CD4-positive, alpha-beta T cell (primary cell): ENCODE measurements around the gene ZNF765. TPM values are rescaled to one million over a fixed set of nuclear protein-coding genes. Genes with fewer than 3 reads are reported as not detected.

ENCODE experiments used
- ATAC-seq: fragments of 200-7000 bp; cut with Tn5 transposase; one replicate; pipeline ENCODE4 v1.10.0; 2022; ENCODE audit warnings: mild to moderate bottlenecking; ENCODE audit not compliant: poor library complexity
- CTCF ChIA-PET: fragments of 350-600 bp; sonication (Branson Sonifier 250); formaldehyde crosslinking; loops from one replicate; lab custom pipeline; 2021; ENCODE audit warnings: antibody characterized with exemption, inconsistent platforms; lab: Charles Lee
- POLR2A ChIA-PET: fragments of 350-600 bp; sonication (Branson Sonifier 250); formaldehyde crosslinking; loops from one replicate; lab custom pipeline; 2021; ENCODE audit warnings: antibody characterized with exemption, inconsistent platforms; lab: Charles Lee
- DNase-seq, 14 experiments: peaks; one replicate each; pipeline ENCODE4 v3.0.0-alpha.2; 2013 to 2020; ENCODE audit warnings: mixed read lengths in 2 of 14
- H3K27ac ChIP-seq, 2 donors: one replicate each; pipeline versions ENCODE4 v1.5.1 to v1.7.0; 2013; ENCODE audit warnings: low read length in 2 of 2, low read depth in 1 of 2, mild to moderate bottlenecking in 1 of 2
- H3K27me3 ChIP-seq, 2 experiments: 1 replicate in 1 of 2; 2 replicates in 1 of 2; pipeline versions ENCODE4 v1.6.1 to v1.7.0; 2013; ENCODE audit warnings: low read length in 2 of 2, control low read depth in 1 of 2, mild to moderate bottlenecking in 1 of 2, moderate library complexity in 1 of 2; ENCODE audit not compliant: insufficient read depth in 2 of 2, control insufficient read depth in 1 of 2
- H3K36me3 ChIP-seq: one replicate; pipeline ENCODE4 v1.6.1; 2013; ENCODE audit warnings: low read length, control low read depth; ENCODE audit not compliant: insufficient read depth
- H3K4me1 ChIP-seq: one replicate; pipeline ENCODE4 v1.6.1; 2013; ENCODE audit warnings: low read length, control low read depth; ENCODE audit not compliant: insufficient read depth
- H3K4me3 ChIP-seq: one replicate; pipeline ENCODE4 v1.5.1; 2013; ENCODE audit warnings: mild to moderate bottlenecking, low read length, moderate library complexity
- H3K9me3 ChIP-seq, 2 experiments: 1 replicate in 1 of 2; 2 replicates in 1 of 2; pipeline versions ENCODE4 v1.6.1 to v1.7.0; 2013; ENCODE audit warnings: low read length in 2 of 2, mild to moderate bottlenecking in 2 of 2, control low read depth in 1 of 2, moderate library complexity in 1 of 2; ENCODE audit not compliant: control insufficient read depth in 1 of 2, insufficient read depth in 1 of 2
- H3K27ac Mint-ChIP-seq: one replicate; pipeline ENCODE4 v1.8.0; 2020; ENCODE audit warnings: mixed read lengths
- H3K27me3 Mint-ChIP-seq: one replicate; pipeline ENCODE4 v1.8.0; 2021; ENCODE audit warnings: mixed read lengths
- H3K36me3 Mint-ChIP-seq: one replicate; pipeline ENCODE4 v1.8.0; 2021; ENCODE audit warnings: low read depth, mixed read lengths
- H3K4me1 Mint-ChIP-seq: one replicate; pipeline ENCODE4 v1.8.0; 2021; ENCODE audit warnings: low read depth, mixed read lengths
- H3K4me3 Mint-ChIP-seq: one replicate; pipeline ENCODE4 v1.8.0; 2020; ENCODE audit warnings: mild to moderate bottlenecking, mixed read lengths
- H3K9me3 Mint-ChIP-seq: one replicate; pipeline ENCODE4 v1.8.0; 2020; ENCODE audit warnings: mixed read lengths
- CTCF ChIP-seq: fragments of 200-600 bp; IDR thresholded peaks from one replicate; pipeline ENCODE4 v1.8.0; 2022; ENCODE audit warnings: antibody characterized with exemption, mild to moderate bottlenecking
- intact Hi-C, 2 experiments: fragments of 100-400 bp; cut with DNase I in 1 of 2; cut with micrococcal nuclease in 1 of 2; formaldehyde crosslinking; loops; one replicate each; pipeline versions ENCODE4 v1.15.1 to v1.9.0; 2023 to 2025; cut with DNase I, micrococcal nuclease
- total RNA-seq, 174 experiments: library from RNA in 2 of 174; stranded (reverse) in 2 of 174; gene quantifications; one replicate each; pipeline ENCODE4 v1.2.3 and lab custom pipeline; 2021 to 2026

Gene ZNF765
- total RNA-seq, 2 experiments from 2014 or later = 6.7 to 9.0 TPM

GRCh38 chr19:53374288-53374687, 20.7 kb upstream of the ZNF765 start:
- no peak for TF ChIP-seq CTCF
- Histone ChIP-seq H3K36me3 (peaks cover 52% of the 10 kb centered on the region), H3K27me3 (no peaks in the 10 kb centered on the region), H3K4me3 (no peak overlapping the region), H3K4me1 (no peaks in the 10 kb centered on the region), H3K27ac (no peak overlapping the region), H3K9me3 (peaks cover 33 to 51% of the 10 kb centered on the region in 2 experiments)
- Mint-ChIP-seq H3K4me1 (no peaks in the 10 kb centered on the region), H3K36me3 (peaks cover 91% of the 10 kb centered on the region), H3K27me3 (no peaks in the 10 kb centered on the region), H3K9me3 (peaks cover 3% of the 10 kb centered on the region), H3K27ac (no peak overlapping the region), H3K4me3 (no peak overlapping the region)
- intact Hi-C loops = no loop called here
- ATAC-seq = no peak
- DNase-seq = no peak
- ChIA-PET CTCF (no interaction called here), POLR2A (no interaction called here)

GRCh38 chr19:53374743-53375142, 20.2 kb upstream of the ZNF765 start:
- H3K27me3 ChIP-seq = no peaks in the 10 kb centered on the region
- Mint-ChIP-seq H3K27me3 (no peaks in the 10 kb centered on the region), H3K36me3 (peaks cover 94% of the 10 kb centered on the region), H3K27ac (no peak overlapping the region), H3K9me3 (peaks cover 3% of the 10 kb centered on the region), H3K4me3 (no peak overlapping the region), H3K4me1 (no peaks in the 10 kb centered on the region)
- no peak overlapping the region for H3K27ac ChIP-seq
- POLR2A ChIA-PET = no interaction called here
- no peak overlapping the region for H3K4me3 ChIP-seq
- CTCF ChIA-PET = no interaction called here
- H3K9me3 ChIP-seq = peaks cover 37 to 52% of the 10 kb centered on the region in 2 experiments
- peaks cover 55% of the 10 kb centered on the region for H3K36me3 ChIP-seq
- DNase-seq = no peak
- intact Hi-C loops = no loop called here
- ATAC-seq = no peak
- no peaks in the 10 kb centered on the region for H3K4me1 ChIP-seq
- no peak for TF ChIP-seq CTCF

GRCh38 chr19:53381376-53381775, 13.6 kb upstream of the ZNF765 start:
- peaks cover 98% of the 10 kb centered on the region for H3K36me3 Mint-ChIP-seq
- intact Hi-C loops = no loop called here
- Histone ChIP-seq H3K4me1 (no peaks in the 10 kb centered on the region), H3K4me3 (no peak overlapping the region), H3K9me3 (peaks cover 35 to 95% of the 10 kb centered on the region in 2 experiments), H3K27ac (no peak overlapping the region), H3K36me3 (peaks cover 49% of the 10 kb centered on the region), H3K27me3 (no peaks in the 10 kb centered on the region)
- POLR2A ChIA-PET = no interaction called here
- CTCF ChIA-PET = no interaction called here
- peaks cover 31% of the 10 kb centered on the region for H3K9me3 Mint-ChIP-seq
- DNase-seq (no peak), ATAC-seq (no peak)
- no peaks in the 10 kb centered on the region for H3K4me1 Mint-ChIP-seq
- no peak for TF ChIP-seq CTCF
- H3K27ac Mint-ChIP-seq = no peak overlapping the region
- no peak overlapping the region for H3K4me3 Mint-ChIP-seq
- no peaks in the 10 kb centered on the region for H3K27me3 Mint-ChIP-seq
